GM12878 (cell line): ENCODE measurements around the gene PCK1. TPM values are rescaled to one million over a fixed set of nuclear protein-coding genes. Genes with fewer than 3 reads are reported as not detected.

Experiments used
- ATAC-seq: fragments of 200-7000 bp; cut with Tn5 transposase; 3 replicates; pipeline ENCODE4 v1.9.1; 2020; ENCODE audit warnings: mild to moderate bottlenecking, moderate library complexity
- BruUV-seq: library from RNA; stranded (reverse); fragments of 400-500 nt; replicated peaks from 2 replicates; lab custom pipeline; 2021; lab: Mats Ljungman, UMichigan
- CTCF ChIA-PET: fragments of 300-600 bp; sonication (Branson Sonifier 250); formaldehyde crosslinking; extraction: SDS; loops from one replicate; lab custom pipeline; 2021; ENCODE audit warnings: inconsistent platforms; lab: Yijun Ruan, JAX
- POLR2A ChIA-PET: fragments of 350-600 bp; formaldehyde crosslinking; extraction: SDS; loops from one replicate; lab custom pipeline; 2021; ENCODE audit warnings: inconsistent platforms; lab: Charles Lee
- RAD21 ChIA-PET: fragments of 300-600 bp; sonication (Branson Sonifier 250); formaldehyde crosslinking; loops from one replicate; lab custom pipeline; 2023; ENCODE audit warnings: antibody characterized with exemption; ENCODE audit not compliant: unreplicated experiment; lab: Charles Lee
- SMC1A ChIA-PET: fragments of 300-600 bp; sonication (Branson Sonifier 250); formaldehyde crosslinking; loops from one replicate; lab custom pipeline; 2023; ENCODE audit not compliant: unreplicated experiment, uncharacterized antibody; lab: Charles Lee
- DNase-seq: peaks from one replicate; pipeline ENCODE4 v3.0.0-alpha.2; 2011; ENCODE audit warnings: low read depth, low spot score
- FAIRE-seq: peaks from 3 replicates; lab custom pipeline; 2011; peaks lifted over from hg19 to GRCh38; lab: Jason Lieb, UNC
- H2AFZ ChIP-seq: 2 replicates; pipeline ENCODE4 v1.6.0; 2011; ENCODE audit warnings: low read depth, low read length, control low read depth; ENCODE audit not compliant: control insufficient read depth
- H3K27ac ChIP-seq: 2 replicates; pipeline ENCODE4 v1.5.1; 2011; ENCODE audit warnings: control low read depth; ENCODE audit not compliant: control insufficient read depth, insufficient read depth
- H3K27me3 ChIP-seq, 2 experiments: replicated peaks in 1 of 2; 2 replicates each; pipeline versions ENCODE4 v1.6.0 to v1.6.1; 2011; ENCODE audit warnings: low read length in 1 of 2; ENCODE audit not compliant: control insufficient read depth in 2 of 2, insufficient read depth in 2 of 2
- H3K36me3 ChIP-seq, 2 experiments: 2 replicates each; pipeline ENCODE4 v1.5.1; 2011; ENCODE audit warnings: low read length in 1 of 2; ENCODE audit not compliant: control insufficient read depth in 2 of 2, insufficient read depth in 2 of 2
- H3K4me1 ChIP-seq: 2 replicates; pipeline ENCODE4 v1.6.1; 2011; ENCODE audit warnings: mild to moderate bottlenecking, low read length, moderate library complexity, mixed read lengths; ENCODE audit not compliant: control insufficient read depth, insufficient read depth
- H3K4me2 ChIP-seq: 2 replicates; pipeline ENCODE4 v1.6.0; 2011; ENCODE audit warnings: control low read depth; ENCODE audit not compliant: control insufficient read depth, insufficient read depth
- H3K4me3 ChIP-seq: fragments of 200-600 bp; sonication (generic); 2 replicates; pipeline ENCODE4 v1.5.1; 2016
- H3K79me2 ChIP-seq: 2 replicates; pipeline ENCODE4 v1.6.0; 2011; ENCODE audit warnings: low read length; ENCODE audit not compliant: control insufficient read depth, insufficient read depth
- H3K9ac ChIP-seq: 2 replicates; pipeline ENCODE4 v1.8.0; 2011; ENCODE audit warnings: low read length, control low read depth, mixed read lengths; ENCODE audit not compliant: control insufficient read depth, insufficient read depth
- H3K9me3 ChIP-seq: replicated peaks from 3 replicates; pipeline ENCODE4 v1.5.1; 2011; ENCODE audit warnings: mild to moderate bottlenecking, low read length; ENCODE audit not compliant: control insufficient read depth, insufficient read depth
- H4K20me1 ChIP-seq: 2 replicates; pipeline ENCODE4 v1.6.0; 2011; ENCODE audit not compliant: control insufficient read depth, insufficient read depth
- BHLHE40 ChIP-seq, 2 experiments: fragments of 450-650 bp in 1 of 2; IDR thresholded peaks; 2 replicates each; pipeline ENCODE4 v1.6.1; 2011 to 2017; ENCODE audit warnings: low read depth in 2 of 2, borderline replicate concordance in 1 of 2, improper control_type of control experiment in 1 of 2, low read length in 1 of 2, mild to moderate bottlenecking in 1 of 2
- MEF2B ChIP-seq: fragments of 450-650 bp; IDR thresholded peaks from 2 replicates; pipeline ENCODE4 v1.6.1; 2018; ENCODE audit warnings: mild to moderate bottlenecking, moderate library complexity; ENCODE audit not compliant: partially characterized antibody, poor library complexity, severe bottlenecking
- NBN ChIP-seq: fragments of 450-650 bp; IDR thresholded peaks from 2 replicates; pipeline ENCODE4 v1.6.1; 2016
- NFYA ChIP-seq: IDR thresholded peaks from 2 replicates; pipeline ENCODE4 v1.6.1; 2011; ENCODE audit warnings: low read depth, mild to moderate bottlenecking, low read length, improper control_type of control experiment, borderline replicate concordance
- RAD21 ChIP-seq: IDR thresholded peaks from 2 replicates; pipeline ENCODE4 v1.6.1; 2011; ENCODE audit warnings: mild to moderate bottlenecking, low read depth, low read length, moderate library complexity; ENCODE audit not compliant: insufficient read depth
- SMAD5 ChIP-seq: IDR thresholded peaks from 2 replicates; pipeline ENCODE4 v1.6.1; 2016; ENCODE audit warnings: antibody characterized with exemption, low read depth
- TCF7 ChIP-seq: IDR thresholded peaks from 2 replicates; pipeline ENCODE4 v1.6.1; 2014; ENCODE audit warnings: antibody characterized with exemption, borderline replicate concordance
- ZNF207 ChIP-seq: fragments of 450-650 bp; IDR thresholded peaks from 2 replicates; pipeline ENCODE4 v1.6.1; 2014; ENCODE audit warnings: antibody characterized with exemption, mild to moderate bottlenecking, borderline replicate concordance
- WGBS: methylation state at CpG from one replicate; pipeline ENCODE4 v1.1.6; 2016; ENCODE audit warnings: low lambda C conversion rate; ENCODE audit not compliant: insufficient replicate concordance, insufficient coverage; ENCODE audit errors: missing lambda C conversion rate; 5-methylcytosine and 5-hydroxymethylcytosine counted together
- in situ Hi-C: fragments of 300-500 bp; cut with MboI; formaldehyde crosslinking; loops from 9 replicates; pipeline ENCODE4 v1.14.3; 2018; ENCODE audit warnings: mixed read lengths
- intact Hi-C: fragments of 100-400 bp; cut with micrococcal nuclease; formaldehyde crosslinking; loops from one replicate; pipeline ENCODE4 v1.14.2; 2022; ENCODE audit not compliant: unreplicated experiment
- polyA plus RNA-seq, 11 experiments: library from polyadenylated mRNA; depleted of rRNA in 4 of 11; unstranded in 6 of 11; stranded (reverse) in 5 of 11; fragments of >200 nt; fragmentation: Nextera tagmentation in 4 of 11; fragmentation: Illumina TruSeq in 1 of 11; extraction: Ambion mirVana in 4 of 11; extraction: Trizol in 1 of 11; gene quantifications; 1 replicate in 1 of 11; 2 replicates in 10 of 11; pipeline versions ENCODE4 v1.2.1 to v1.2.3, GENCODE V29; 2011 to 2016; ENCODE audit warnings: inconsistent platforms in 2 of 11, missing spikeins in 2 of 11, low read depth in 1 of 11
- total RNA-seq, 4 experiments: library from RNA; depleted of rRNA in 3 of 4; stranded (reverse); fragments of >200 nt in 3 of 4; fragmentation: Illumina TruSeq in 1 of 4; extraction: Trizol in 1 of 4; gene quantifications; 2 replicates each; pipeline versions ENCODE4 v1.2.1 to v1.2.3, GENCODE V29; 2013 to 2021
- TF ChIP-seq, protein P1 (sequence below): fragments of 450-650 bp; IDR thresholded peaks from 2 replicates; pipeline ENCODE4 v1.6.1; 2017; ENCODE audit warnings: mild to moderate bottlenecking

Gene PCK1
- total and polyA plus RNA-seq, 10 of the 15 experiments (the other 5 are each of a cell fraction or from before 2014, with no cell fraction given): 0.02 to 0.33 (median 0.09) TPM; not detected in 5

DNA sequence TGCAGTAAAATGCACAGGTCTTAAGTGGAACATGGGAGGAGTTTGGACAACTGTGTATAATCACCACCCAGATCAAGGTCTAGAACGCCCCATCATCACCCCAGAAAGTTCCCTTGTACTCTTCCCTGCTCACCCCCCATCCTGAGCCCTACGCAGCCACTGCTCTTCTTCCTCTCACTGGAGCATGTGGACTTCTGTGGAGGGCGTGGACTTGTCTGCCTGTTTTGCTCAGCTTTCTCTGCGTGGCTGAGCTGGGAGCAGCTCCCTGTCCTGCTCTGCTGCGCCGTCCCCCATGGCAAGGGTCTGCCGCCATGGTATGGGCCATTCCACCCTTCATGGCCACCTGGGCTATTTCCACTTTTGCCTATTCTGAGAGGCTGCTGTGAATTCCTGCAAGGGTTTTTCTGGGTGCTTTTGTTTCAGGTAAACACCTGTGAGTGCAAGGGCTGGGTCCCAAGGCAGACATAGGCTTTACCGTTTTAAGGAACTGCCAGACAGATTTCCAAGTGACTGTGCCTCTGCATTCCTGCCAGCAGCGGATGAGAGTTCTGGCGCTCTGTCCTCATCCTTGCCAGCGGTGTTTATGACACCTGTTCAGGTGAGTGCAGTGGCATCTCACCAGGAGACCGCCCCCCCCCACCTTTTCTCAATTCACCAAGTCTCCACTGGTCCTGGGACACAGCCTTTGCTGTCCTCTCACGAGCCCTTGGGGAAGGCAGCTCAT is 19.7 kb downstream of the PCK1 start:
- Histone ChIP-seq H3K4me2 (no peak overlapping the region), H3K79me2 (no peaks in the 10 kb centered on the region), H3K4me3 (no peak overlapping the region), H3K4me1 (no peaks in the 10 kb centered on the region), H4K20me1 (no peaks in the 10 kb centered on the region), H2AFZ (no peak overlapping the region), H3K9ac (no peak overlapping the region), H3K9me3 (no peaks in the 10 kb centered on the region), H3K36me3 (no peaks in the 10 kb centered on the region), H3K27me3 (no peaks in the 10 kb centered on the region; a peak in 2 of 4 replicates), H3K27ac (no peak overlapping the region)
- ATAC-seq (no peak), DNase-seq (no peak), FAIRE-seq (no peak)
- 49% methylated on average over 12 of the region's 13 CpGs for WGBS
- ChIA-PET CTCF (interaction anchor here (1.6 kb wide), 1 partner anchor 14 kb away, joined by 5 read pairs; no protein-coding TSS in a partner anchor), SMC1A (no interaction called here), POLR2A (no interaction called here), RAD21 (interaction anchor here (1.7 kb wide), 1 partner anchor 82 kb away, joined by 4 read pairs; no protein-coding TSS in a partner anchor)
- intact Hi-C loops: no loop called here
- no TSS peak for BruUV-seq
- no peak for TF ChIP-seq NBN
- no peak for TF ChIP-seq ZNF207
- TF ChIP-seq TCF7: no peak
- no peak for TF ChIP-seq BHLHE40 (IDR thresholded peaks at IDR 0.05; ENCODE audit: borderline replicate concordance in 1 of 2, low read depth in 2 of 2, low read length in 1 of 2)
- TF ChIP-seq MEF2B: no peak
- no peak for TF ChIP-seq SMAD5
- no peak for TF ChIP-seq NFYA
- no peak for TF ChIP-seq RAD21
- TF ChIP-seq, protein P1, sequence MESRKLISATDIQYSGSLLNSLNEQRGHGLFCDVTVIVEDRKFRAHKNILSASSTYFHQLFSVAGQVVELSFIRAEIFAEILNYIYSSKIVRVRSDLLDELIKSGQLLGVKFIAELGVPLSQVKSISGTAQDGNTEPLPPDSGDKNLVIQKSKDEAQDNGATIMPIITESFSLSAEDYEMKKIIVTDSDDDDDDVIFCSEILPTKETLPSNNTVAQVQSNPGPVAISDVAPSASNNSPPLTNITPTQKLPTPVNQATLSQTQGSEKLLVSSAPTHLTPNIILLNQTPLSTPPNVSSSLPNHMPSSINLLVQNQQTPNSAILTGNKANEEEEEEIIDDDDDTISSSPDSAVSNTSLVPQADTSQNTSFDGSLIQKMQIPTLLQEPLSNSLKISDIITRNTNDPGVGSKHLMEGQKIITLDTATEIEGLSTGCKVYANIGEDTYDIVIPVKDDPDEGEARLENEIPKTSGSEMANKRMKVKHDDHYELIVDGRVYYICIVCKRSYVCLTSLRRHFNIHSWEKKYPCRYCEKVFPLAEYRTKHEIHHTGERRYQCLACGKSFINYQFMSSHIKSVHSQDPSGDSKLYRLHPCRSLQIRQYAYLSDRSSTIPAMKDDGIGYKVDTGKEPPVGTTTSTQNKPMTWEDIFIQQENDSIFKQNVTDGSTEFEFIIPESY: no peak
- in situ Hi-C loops: no loop called here
